GM23338 (cell line): ENCODE data around the gene SYT7. TPM values are rescaled to one million over a fixed set of nuclear protein-coding genes. Genes with fewer than 3 reads are reported as not detected.

Experiments used
- ATAC-seq: fragments of 200-7000 bp; cut with Tn5 transposase; 3 replicates; pipeline ENCODE4 v1.9.1; 2020
- DNase-seq: peaks from one replicate; pipeline ENCODE4 v3.0.0-alpha.2; 2015; ENCODE audit warnings: low spot score
- H2AFZ ChIP-seq: fragments of 200-600 bp; sonication (generic); 2 replicates; pipeline ENCODE4 v1.8.0; 2016; ENCODE audit warnings: antibody characterized with exemption, mild to moderate bottlenecking, moderate library complexity
- H3F3A ChIP-seq: fragments of 200-600 bp; sonication (generic); replicated peaks from 2 replicates; pipeline ENCODE4 v1.8.0; 2017; ENCODE audit warnings: antibody characterized with exemption, mixed run types, low read depth
- H3K27ac ChIP-seq: fragments of 200-600 bp; sonication (generic); 2 replicates; pipeline ENCODE4 v1.6.1; 2016; ENCODE audit warnings: low read depth
- H3K27me3 ChIP-seq: fragments of 200-600 bp; sonication (generic); 2 replicates; pipeline ENCODE4 v1.8.0; 2016; ENCODE audit warnings: mild to moderate bottlenecking, mixed run types, moderate library complexity; ENCODE audit not compliant: insufficient read depth
- H3K36me3 ChIP-seq: fragments of 200-600 bp; sonication (generic); 2 replicates; pipeline ENCODE4 v1.8.0; 2016; ENCODE audit warnings: mild to moderate bottlenecking; ENCODE audit not compliant: insufficient read depth
- H3K4me1 ChIP-seq: fragments of 200-600 bp; sonication (generic); 2 replicates; pipeline ENCODE4 v1.8.0; 2016; ENCODE audit warnings: mild to moderate bottlenecking, moderate library complexity; ENCODE audit not compliant: insufficient read depth
- H3K4me2 ChIP-seq: fragments of 200-600 bp; sonication (generic); 2 replicates; pipeline ENCODE4 v1.7.1; 2017; ENCODE audit warnings: mixed run types
- H3K4me3 ChIP-seq: fragments of 200-600 bp; sonication (generic); 2 replicates; pipeline ENCODE4 v1.6.1; 2016; ENCODE audit warnings: mixed run types
- H3K79me2 ChIP-seq: fragments of 200-600 bp; sonication (generic); replicated peaks from 2 replicates; pipeline ENCODE4 v1.8.0; 2017; ENCODE audit warnings: mild to moderate bottlenecking; ENCODE audit not compliant: insufficient read depth
- H3K9me2 ChIP-seq: fragments of 200-600 bp; sonication (generic); 2 replicates; pipeline ENCODE4 v1.8.0; 2017; ENCODE audit not compliant: insufficient read depth
- H4K20me1 ChIP-seq: fragments of 200-600 bp; sonication (generic); replicated peaks from 2 replicates; pipeline ENCODE4 v1.8.0; 2017; ENCODE audit warnings: mild to moderate bottlenecking; ENCODE audit not compliant: insufficient read depth
- H3K27ac Mint-ChIP-seq: 2 replicates; pipeline ENCODE4 v1.8.0; 2020; ENCODE audit warnings: inconsistent platforms, mild to moderate bottlenecking, moderate library complexity, mixed read lengths
- H3K27me3 Mint-ChIP-seq: 3 replicates; pipeline ENCODE4 v1.8.0; 2022; ENCODE audit warnings: low read depth, mild to moderate bottlenecking, moderate library complexity, mixed read lengths, inconsistent platforms; ENCODE audit not compliant: insufficient read depth, poor library complexity
- H3K36me3 Mint-ChIP-seq: 3 replicates; pipeline ENCODE4 v1.8.0; 2021; ENCODE audit warnings: low read depth, mild to moderate bottlenecking, inconsistent platforms, moderate library complexity, mixed read lengths
- H3K4me1 Mint-ChIP-seq: 3 replicates; pipeline ENCODE4 v1.8.0; 2020; ENCODE audit warnings: mild to moderate bottlenecking, inconsistent platforms, mixed read lengths
- H3K4me3 Mint-ChIP-seq: 3 replicates; pipeline ENCODE4 v1.8.0; 2021; ENCODE audit warnings: moderate library complexity, mild to moderate bottlenecking, inconsistent platforms, mixed read lengths
- H3K9me3 Mint-ChIP-seq: 3 replicates; pipeline ENCODE4 v1.8.0; 2020; ENCODE audit warnings: moderate library complexity, mild to moderate bottlenecking, inconsistent platforms, mixed read lengths
- CREB1 ChIP-seq: fragments of 250-450 bp; sonication (Bioruptor Pico); IDR thresholded peaks from 2 replicates; pipeline ENCODE4 v1.5.0; 2020; ENCODE audit warnings: low read depth, mild to moderate bottlenecking, moderate library complexity
- CTCF ChIP-seq, 2 experiments: fragments of 200-600 bp in 1 of 2; sonication (generic) in 1 of 2; conservative IDR thresholded peaks; 2 replicates each; pipeline versions ENCODE4 v1.5.1 to v1.6.1; 2016 to 2017; ENCODE audit warnings: antibody characterized with exemption in 2 of 2, low read depth in 2 of 2, mild to moderate bottlenecking in 2 of 2, moderate library complexity in 1 of 2
- ETS1 ChIP-seq: IDR thresholded peaks from 2 replicates; pipeline ENCODE4 v1.6.1; 2016; ENCODE audit warnings: antibody characterized with exemption
- EZH2 ChIP-seq: fragments of 200-600 bp; sonication (generic); IDR thresholded peaks from one replicate; pipeline ENCODE4 v1.8.0; 2017; ENCODE audit warnings: antibody characterized with exemption, mild to moderate bottlenecking, low read depth; ENCODE audit not compliant: unreplicated experiment
- EZH2phosphoT487 ChIP-seq: fragments of 200-600 bp; sonication (generic); IDR thresholded peaks from one replicate; pipeline ENCODE4 v1.8.1; 2018; ENCODE audit warnings: antibody characterized with exemption; ENCODE audit not compliant: unreplicated experiment
- JUNB ChIP-seq: IDR thresholded peaks from one replicate; pipeline ENCODE4 v1.6.1; 2016; ENCODE audit warnings: antibody characterized with exemption; ENCODE audit not compliant: unreplicated experiment
- NANOG ChIP-seq: IDR thresholded peaks from 2 replicates; pipeline ENCODE4 v1.6.1; 2016; ENCODE audit warnings: antibody characterized with exemption, borderline replicate concordance
- POLR2AphosphoS5 ChIP-seq: IDR thresholded peaks from 2 replicates; pipeline ENCODE4 v1.6.1; 2016; ENCODE audit warnings: antibody characterized with exemption, low read depth
- REST ChIP-seq: IDR thresholded peaks from one replicate; pipeline ENCODE4 v1.6.1; 2018; ENCODE audit warnings: antibody characterized with exemption; ENCODE audit not compliant: unreplicated experiment
- STAT1 ChIP-seq: IDR thresholded peaks from one replicate; pipeline ENCODE4 v1.6.1; 2016; ENCODE audit warnings: antibody characterized with exemption; ENCODE audit not compliant: unreplicated experiment
- ZNF114 ChIP-seq: fragments of 250-450 bp; sonication (Bioruptor Pico); IDR thresholded peaks from 2 replicates; pipeline ENCODE4 v1.5.0; 2020; ENCODE audit warnings: mild to moderate bottlenecking, moderate library complexity
- ZNF331 ChIP-seq: fragments of 250-450 bp; sonication (Bioruptor Pico); IDR thresholded peaks from 2 replicates; pipeline ENCODE4 v1.5.0; 2020; ENCODE audit warnings: low read depth, mild to moderate bottlenecking, moderate library complexity
- ZNF462 ChIP-seq: fragments of 250-450 bp; sonication (Bioruptor Pico); IDR thresholded peaks from 2 replicates; pipeline ENCODE4 v1.5.0; 2020; ENCODE audit warnings: mild to moderate bottlenecking, moderate library complexity
- polyA plus RNA-seq: library from polyadenylated mRNA; unstranded; fragments of >200 nt; fragmentation: Nextera tagmentation; extraction: Ambion mirVana; gene quantifications from 2 replicates; pipeline ENCODE4 v1.2.1, GENCODE V29; 2016
- total RNA-seq: library from RNA; depleted of rRNA; stranded (reverse); fragments of >200 nt; shearing (Covaris generic); gene quantifications from 2 replicates; pipeline ENCODE4 v1.2.3, GENCODE V29; 2014

The SYT7 gene
- total and polyA plus RNA-seq, 2 experiments from 2014 or later: 1.6 to 10.3 TPM

- Mint-ChIP-seq H3K27me3 (peaks cover 39% of the 10 kb centered on the region), H3K4me1 (peaks cover 54% of the 10 kb centered on the region), H3K4me3 (no peak overlapping the region), H3K36me3 (no peaks in the 10 kb centered on the region), H3K27ac (no peak overlapping the region), H3K9me3 (no peaks in the 10 kb centered on the region)
- Histone ChIP-seq H3K4me2 (0 out of 2 replicates have a peak overlapping the region, but pooled peaks have one; percentile 38), H3F3A (peaks cover 3% of the 10 kb centered on the region; the same call in 1 of the 2 replicates), H3K9me2 (no peaks in the 10 kb centered on the region), H3K27ac (no peak overlapping the region), H4K20me1 (no peaks in the 10 kb centered on the region), H3K36me3 (no peaks in the 10 kb centered on the region), H3K27me3 (peaks cover 41% of the 10 kb centered on the region), H3K4me3 (no peak overlapping the region), H3K79me2 (no peaks in the 10 kb centered on the region), H3K4me1 (peaks cover 30% of the 10 kb centered on the region), H2AFZ (no peak overlapping the region)
- ATAC-seq (no peak), DNase-seq (no peak)
- TF ChIP-seq CREB1: no peak
- no peak for TF ChIP-seq ZNF462 (CRISPR knock-in tag)
- TF ChIP-seq ETS1: no peak
- TF ChIP-seq ZNF331 (CRISPR knock-in tag): no peak
- no peak for TF ChIP-seq EZH2phosphoT487
- TF ChIP-seq CTCF (conservative IDR thresholded peaks at IDR 0.05; ENCODE audit: low read depth in 2 of 2): no peak
- no peak for TF ChIP-seq NANOG
- TF ChIP-seq STAT1: no peak
- no peak for TF ChIP-seq POLR2AphosphoS5
- TF ChIP-seq ZNF114 (CRISPR knock-in tag): no peak
- no peak for TF ChIP-seq REST
- no peak for TF ChIP-seq JUNB
- TF ChIP-seq EZH2: no peak
Measured at GRCh38 chr11:61505106-61505505, 75.8 kb downstream of the SYT7 start.
